ENCODE data around the gene ZDHHC4. TPM values are rescaled to one million over a fixed set of nuclear protein-coding genes. Genes with fewer than 3 reads are reported as not detected.

The ZDHHC4 gene
- total and polyA plus RNA-seq, 10 of the 15 experiments (the other 5 are each of a cell fraction or from before 2014, with no cell fraction given): 30.6 to 74.3 (median 35.8) TPM

DNA sequence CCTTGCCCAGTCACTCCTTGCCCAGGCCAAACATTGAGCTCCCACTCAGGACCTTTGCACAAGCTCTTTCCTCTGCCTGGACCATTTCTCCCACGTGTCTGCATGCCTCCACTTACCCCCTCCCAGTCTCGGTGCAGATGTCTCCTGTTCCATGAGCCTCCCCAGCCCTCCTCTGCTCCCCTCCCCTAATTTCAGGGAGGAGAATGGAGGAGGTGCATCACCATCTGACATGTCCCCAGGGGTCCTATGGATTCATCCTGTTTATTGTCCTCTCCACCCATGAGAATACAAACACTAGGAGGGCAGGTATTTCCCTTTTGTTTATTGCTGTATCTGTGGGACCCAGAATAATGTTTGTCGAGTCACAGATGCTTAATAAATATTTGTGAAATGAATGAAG is 17.4 kb upstream of the ZDHHC4 start:
- in situ Hi-C loops (cut with MboI) (no loop called here), intact Hi-C loops (cut with micrococcal nuclease; ENCODE audit: unreplicated experiment) (no loop called here)
- H3K9me3 ChIP-seq (replicated peaks; ENCODE audit: control insufficient read depth, insufficient read depth, low read length): no peaks in the 10 kb centered on the region
- POLR2A ChIA-PET: no interaction called here
- no peaks in the 10 kb centered on the region for H4K20me1 ChIP-seq (ENCODE audit: control insufficient read depth, insufficient read depth)
- RAD21 ChIA-PET (ENCODE audit: unreplicated experiment): interaction anchor here (1.2 to 1.8 kb wide), 2 partner anchors 18 to 44 kb away, joined by 3 to 5 read pairs; no protein-coding TSS in a partner anchor
- no peaks in the 10 kb centered on the region for H3K27me3 ChIP-seq (replicated peaks in 1 of 2; ENCODE audit: control insufficient read depth in 2 of 2, insufficient read depth in 2 of 2, low read length in 1 of 2)
- SMC1A ChIA-PET (ENCODE audit: uncharacterized antibody, unreplicated experiment): no interaction called here
- H2AFZ ChIP-seq (ENCODE audit: control insufficient read depth, low read depth, low read length): no peak overlapping the region
- no peaks in the 10 kb centered on the region for H3K36me3 ChIP-seq (ENCODE audit: control insufficient read depth in 2 of 2, insufficient read depth in 2 of 2, low read length in 1 of 2)
- ATAC-seq (no peak), FAIRE-seq (no peak), DNase-seq (ENCODE audit: low read depth, low spot score) (no peak)
- H3K9ac ChIP-seq (ENCODE audit: control insufficient read depth, insufficient read depth, low read length): no peak overlapping the region
- no peak overlapping the region for H3K4me3 ChIP-seq
- no peak overlapping the region for H3K4me2 ChIP-seq (ENCODE audit: control insufficient read depth, insufficient read depth)
- WGBS (ENCODE audit: insufficient coverage, insufficient replicate concordance, low lambda C conversion rate, missing lambda C conversion rate): 26% methylated on average over 3 of the region's 3 CpGs
- CTCF ChIA-PET: interaction anchor here (0.6 to 2.1 kb wide), 3 partner anchors 13 to 44 kb away, joined by 3 to 20 read pairs (median 12); no protein-coding TSS in a partner anchor
- BruUV-seq (replicated peaks): no TSS peak
- H3K79me2 ChIP-seq (ENCODE audit: control insufficient read depth, insufficient read depth, low read length): no peaks in the 10 kb centered on the region
- H3K27ac ChIP-seq (ENCODE audit: control insufficient read depth, insufficient read depth): no peak overlapping the region
- H3K4me1 ChIP-seq (ENCODE audit: control insufficient read depth, insufficient read depth, low read length): no peaks in the 10 kb centered on the region
- TF ChIP-seq BCLAF1 (IDR thresholded peaks at IDR 0.05): no peak
- TF ChIP-seq, protein P1, sequence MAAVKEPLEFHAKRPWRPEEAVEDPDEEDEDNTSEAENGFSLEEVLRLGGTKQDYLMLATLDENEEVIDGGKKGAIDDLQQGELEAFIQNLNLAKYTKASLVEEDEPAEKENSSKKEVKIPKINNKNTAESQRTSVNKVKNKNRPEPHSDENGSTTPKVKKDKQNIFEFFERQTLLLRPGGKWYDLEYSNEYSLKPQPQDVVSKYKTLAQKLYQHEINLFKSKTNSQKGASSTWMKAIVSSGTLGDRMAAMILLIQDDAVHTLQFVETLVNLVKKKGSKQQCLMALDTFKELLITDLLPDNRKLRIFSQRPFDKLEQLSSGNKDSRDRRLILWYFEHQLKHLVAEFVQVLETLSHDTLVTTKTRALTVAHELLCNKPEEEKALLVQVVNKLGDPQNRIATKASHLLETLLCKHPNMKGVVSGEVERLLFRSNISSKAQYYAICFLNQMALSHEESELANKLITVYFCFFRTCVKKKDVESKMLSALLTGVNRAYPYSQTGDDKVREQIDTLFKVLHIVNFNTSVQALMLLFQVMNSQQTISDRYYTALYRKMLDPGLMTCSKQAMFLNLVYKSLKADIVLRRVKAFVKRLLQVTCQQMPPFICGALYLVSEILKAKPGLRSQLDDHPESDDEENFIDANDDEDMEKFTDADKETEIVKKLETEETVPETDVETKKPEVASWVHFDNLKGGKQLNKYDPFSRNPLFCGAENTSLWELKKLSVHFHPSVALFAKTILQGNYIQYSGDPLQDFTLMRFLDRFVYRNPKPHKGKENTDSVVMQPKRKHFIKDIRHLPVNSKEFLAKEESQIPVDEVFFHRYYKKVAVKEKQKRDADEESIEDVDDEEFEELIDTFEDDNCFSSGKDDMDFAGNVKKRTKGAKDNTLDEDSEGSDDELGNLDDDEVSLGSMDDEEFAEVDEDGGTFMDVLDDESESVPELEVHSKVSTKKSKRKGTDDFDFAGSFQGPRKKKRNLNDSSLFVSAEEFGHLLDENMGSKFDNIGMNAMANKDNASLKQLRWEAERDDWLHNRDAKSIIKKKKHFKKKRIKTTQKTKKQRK (IDR thresholded peaks at IDR 0.05; ENCODE audit: low read depth, low read length): no peak
- no peak for TF ChIP-seq BRCA1 (IDR thresholded peaks at IDR 0.05; ENCODE audit: low read depth, low read length)
- TF ChIP-seq, protein P2, sequence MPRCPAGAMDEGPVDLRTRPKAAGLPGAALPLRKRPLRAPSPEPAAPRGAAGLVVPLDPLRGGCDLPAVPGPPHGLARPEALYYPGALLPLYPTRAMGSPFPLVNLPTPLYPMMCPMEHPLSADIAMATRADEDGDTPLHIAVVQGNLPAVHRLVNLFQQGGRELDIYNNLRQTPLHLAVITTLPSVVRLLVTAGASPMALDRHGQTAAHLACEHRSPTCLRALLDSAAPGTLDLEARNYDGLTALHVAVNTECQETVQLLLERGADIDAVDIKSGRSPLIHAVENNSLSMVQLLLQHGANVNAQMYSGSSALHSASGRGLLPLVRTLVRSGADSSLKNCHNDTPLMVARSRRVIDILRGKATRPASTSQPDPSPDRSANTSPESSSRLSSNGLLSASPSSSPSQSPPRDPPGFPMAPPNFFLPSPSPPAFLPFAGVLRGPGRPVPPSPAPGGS (IDR thresholded peaks at IDR 0.05; ENCODE audit: borderline replicate concordance, insufficient read depth, low read depth, low read length, poor library complexity, severe bottlenecking): no peak
- TF ChIP-seq, protein P3, sequence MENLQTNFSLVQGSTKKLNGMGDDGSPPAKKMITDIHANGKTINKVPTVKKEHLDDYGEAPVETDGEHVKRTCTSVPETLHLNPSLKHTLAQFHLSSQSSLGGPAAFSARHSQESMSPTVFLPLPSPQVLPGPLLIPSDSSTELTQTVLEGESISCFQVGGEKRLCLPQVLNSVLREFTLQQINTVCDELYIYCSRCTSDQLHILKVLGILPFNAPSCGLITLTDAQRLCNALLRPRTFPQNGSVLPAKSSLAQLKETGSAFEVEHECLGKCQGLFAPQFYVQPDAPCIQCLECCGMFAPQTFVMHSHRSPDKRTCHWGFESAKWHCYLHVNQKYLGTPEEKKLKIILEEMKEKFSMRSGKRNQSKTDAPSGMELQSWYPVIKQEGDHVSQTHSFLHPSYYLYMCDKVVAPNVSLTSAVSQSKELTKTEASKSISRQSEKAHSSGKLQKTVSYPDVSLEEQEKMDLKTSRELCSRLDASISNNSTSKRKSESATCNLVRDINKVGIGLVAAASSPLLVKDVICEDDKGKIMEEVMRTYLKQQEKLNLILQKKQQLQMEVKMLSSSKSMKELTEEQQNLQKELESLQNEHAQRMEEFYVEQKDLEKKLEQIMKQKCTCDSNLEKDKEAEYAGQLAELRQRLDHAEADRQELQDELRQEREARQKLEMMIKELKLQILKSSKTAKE (IDR thresholded peaks at IDR 0.05; ENCODE audit: low read depth, poor library complexity, severe bottlenecking): no peak
- no peak for TF ChIP-seq GABPA (IDR thresholded peaks at IDR 0.05; ENCODE audit: low read depth)
- TF ChIP-seq PAX5 (IDR thresholded peaks at IDR 0.05; ENCODE audit: borderline replicate concordance, low read depth, low read length): no peak
- TF ChIP-seq TCF12 (IDR thresholded peaks at IDR 0.05; ENCODE audit: low read depth, low read length): no peak
- TF ChIP-seq MAX (IDR thresholded peaks at IDR 0.05; ENCODE audit: low read depth, low read length): no peak
- TF ChIP-seq ZNF217 (IDR thresholded peaks at IDR 0.05): no peak
- TF ChIP-seq, protein P4, sequence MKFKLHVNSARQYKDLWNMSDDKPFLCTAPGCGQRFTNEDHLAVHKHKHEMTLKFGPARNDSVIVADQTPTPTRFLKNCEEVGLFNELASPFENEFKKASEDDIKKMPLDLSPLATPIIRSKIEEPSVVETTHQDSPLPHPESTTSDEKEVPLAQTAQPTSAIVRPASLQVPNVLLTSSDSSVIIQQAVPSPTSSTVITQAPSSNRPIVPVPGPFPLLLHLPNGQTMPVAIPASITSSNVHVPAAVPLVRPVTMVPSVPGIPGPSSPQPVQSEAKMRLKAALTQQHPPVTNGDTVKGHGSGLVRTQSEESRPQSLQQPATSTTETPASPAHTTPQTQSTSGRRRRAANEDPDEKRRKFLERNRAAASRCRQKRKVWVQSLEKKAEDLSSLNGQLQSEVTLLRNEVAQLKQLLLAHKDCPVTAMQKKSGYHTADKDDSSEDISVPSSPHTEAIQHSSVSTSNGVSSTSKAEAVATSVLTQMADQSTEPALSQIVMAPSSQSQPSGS (IDR thresholded peaks at IDR 0.05; ENCODE audit: low read length): no peak
